Esophagus squamous epithelium (tissue), 4 donors: Measurements from ENCODE around the gene PDZD8.

Experiments
- CTCF ChIP-seq, 6 experiments: fragments of 450-650 bp in 4 of 6; fragments of 200-600 bp in 2 of 6; sonication (generic) in 2 of 6; IDR thresholded peaks; one replicate each; pipeline ENCODE4 v1.5.1; 2016 to 2019; ENCODE audit warnings: antibody characterized with exemption in 6 of 6, mild to moderate bottlenecking in 4 of 6, moderate library complexity in 4 of 6
- POLR2A ChIP-seq, 4 donors: fragments of 450-650 bp; IDR thresholded peaks; one replicate each; pipeline ENCODE4 v1.6.1; 2017; ENCODE audit warnings: antibody characterized with exemption in 4 of 4, mild to moderate bottlenecking in 4 of 4, moderate library complexity in 3 of 4

DNA sequence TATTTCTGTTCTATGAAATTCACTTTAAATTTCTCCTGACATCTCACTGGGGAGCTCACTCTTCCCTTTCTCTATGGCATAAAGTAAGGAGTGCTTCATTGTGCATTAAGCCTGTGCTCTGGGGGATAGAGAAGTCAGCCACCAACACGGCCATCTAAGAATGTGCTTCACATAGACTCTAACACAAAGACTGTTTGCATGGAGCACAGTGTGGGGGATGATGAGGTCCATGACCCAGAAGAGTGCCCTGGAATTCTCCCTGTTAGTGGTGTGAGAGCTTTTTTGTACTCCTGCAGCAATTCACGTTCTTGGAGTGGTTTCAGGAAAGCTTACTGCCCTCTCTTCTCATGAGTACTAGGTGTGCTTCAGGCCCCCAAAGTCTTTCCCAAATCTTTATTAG, 43.9 kb upstream of the PDZD8 start:
- no peak for TF ChIP-seq CTCF (IDR thresholded peaks at IDR 0.05)
- TF ChIP-seq POLR2A (IDR thresholded peaks at IDR 0.05), result no peak
